ENCODE measurements around the gene SKAP1. TPM values are rescaled to one million over a fixed set of nuclear protein-coding genes. Genes with fewer than 3 reads are reported as not detected.
A peak's percentile ranks its signal among the peaks of the same experiment; 100 is the strongest.

The SKAP1 gene
- total and polyA plus RNA-seq, 4 donors = 1.4 to 4.9 (median 2.5) TPM

DNA sequence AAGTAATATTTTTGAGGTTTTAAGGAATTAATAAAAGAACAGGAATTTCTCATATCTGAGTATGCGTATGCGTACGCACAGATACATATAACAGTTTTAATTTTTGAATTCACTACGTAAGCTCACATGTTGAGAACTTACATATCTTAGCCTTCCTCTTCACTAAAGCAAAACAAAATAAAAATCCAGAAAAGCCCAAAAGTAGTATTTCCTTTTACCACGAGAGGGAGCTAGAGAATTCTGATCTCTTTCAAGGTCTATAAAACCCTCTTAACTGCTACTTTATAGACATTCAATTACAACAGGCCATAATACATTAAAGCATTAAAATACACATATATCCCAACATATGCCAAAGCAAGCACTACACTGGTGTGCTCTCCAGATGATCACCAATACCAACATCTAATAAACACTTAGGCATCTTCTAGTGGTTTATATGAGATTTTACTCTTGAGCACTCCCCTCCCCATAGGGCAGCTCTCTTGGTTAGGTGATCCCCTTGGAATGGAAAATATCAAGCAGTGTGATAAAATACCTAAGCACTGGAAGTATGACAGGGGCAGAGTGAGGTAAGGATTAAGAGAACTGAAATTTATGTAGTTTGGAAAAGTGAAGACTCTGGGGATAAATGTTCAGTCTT is 94.0 kb downstream of the SKAP1 start:
- ATAC-seq (ENCODE audit: insufficient read depth, low FRiP score) (no peak), DNase-seq (peak in 2 of 3 donors; percentile 90 to 93)
- TF ChIP-seq, protein P1, sequence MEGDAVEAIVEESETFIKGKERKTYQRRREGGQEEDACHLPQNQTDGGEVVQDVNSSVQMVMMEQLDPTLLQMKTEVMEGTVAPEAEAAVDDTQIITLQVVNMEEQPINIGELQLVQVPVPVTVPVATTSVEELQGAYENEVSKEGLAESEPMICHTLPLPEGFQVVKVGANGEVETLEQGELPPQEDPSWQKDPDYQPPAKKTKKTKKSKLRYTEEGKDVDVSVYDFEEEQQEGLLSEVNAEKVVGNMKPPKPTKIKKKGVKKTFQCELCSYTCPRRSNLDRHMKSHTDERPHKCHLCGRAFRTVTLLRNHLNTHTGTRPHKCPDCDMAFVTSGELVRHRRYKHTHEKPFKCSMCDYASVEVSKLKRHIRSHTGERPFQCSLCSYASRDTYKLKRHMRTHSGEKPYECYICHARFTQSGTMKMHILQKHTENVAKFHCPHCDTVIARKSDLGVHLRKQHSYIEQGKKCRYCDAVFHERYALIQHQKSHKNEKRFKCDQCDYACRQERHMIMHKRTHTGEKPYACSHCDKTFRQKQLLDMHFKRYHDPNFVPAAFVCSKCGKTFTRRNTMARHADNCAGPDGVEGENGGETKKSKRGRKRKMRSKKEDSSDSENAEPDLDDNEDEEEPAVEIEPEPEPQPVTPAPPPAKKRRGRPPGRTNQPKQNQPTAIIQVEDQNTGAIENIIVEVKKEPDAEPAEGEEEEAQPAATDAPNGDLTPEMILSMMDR (IDR thresholded peaks at IDR 0.05; ENCODE audit: control extremely low read depth, extremely low read depth) = peak; percentile 54
- H3K4me3 ChIP-seq = no peak overlapping the region
- H3K9me3 ChIP-seq (ENCODE audit: control insufficient read depth in 4 of 4, insufficient read depth in 3 of 4, low read length in 3 of 4) = no peaks in the 10 kb centered on the region
- no peak overlapping the region for H3K9ac ChIP-seq (ENCODE audit: insufficient read depth in 1 of 2, low read length in 2 of 2)
- WGBS, 2 donors = 11 to 14% methylated on average over 5 of the region's 5 CpGs
- H3K36me3 ChIP-seq (ENCODE audit: control insufficient read depth in 4 of 4, insufficient read depth in 4 of 4, low read length in 4 of 4) = no peaks in the 10 kb centered on the region
- no peak overlapping the region for H3K27ac ChIP-seq (ENCODE audit: low read depth in 1 of 2, low read length in 1 of 2)
- peaks cover 0 to 3% (median 0%) of the 10 kb centered on the region in 5 donors for H3K4me1 ChIP-seq (ENCODE audit: control insufficient read depth in 5 of 5, insufficient read depth in 5 of 5, low read length in 5 of 5)
- H3K27me3 ChIP-seq (ENCODE audit: control insufficient read depth in 3 of 3, insufficient read depth in 3 of 3, low read length in 2 of 3) = peaks cover 0 to 49% (median 8%) of the 10 kb centered on the region in 3 donors

DNA sequence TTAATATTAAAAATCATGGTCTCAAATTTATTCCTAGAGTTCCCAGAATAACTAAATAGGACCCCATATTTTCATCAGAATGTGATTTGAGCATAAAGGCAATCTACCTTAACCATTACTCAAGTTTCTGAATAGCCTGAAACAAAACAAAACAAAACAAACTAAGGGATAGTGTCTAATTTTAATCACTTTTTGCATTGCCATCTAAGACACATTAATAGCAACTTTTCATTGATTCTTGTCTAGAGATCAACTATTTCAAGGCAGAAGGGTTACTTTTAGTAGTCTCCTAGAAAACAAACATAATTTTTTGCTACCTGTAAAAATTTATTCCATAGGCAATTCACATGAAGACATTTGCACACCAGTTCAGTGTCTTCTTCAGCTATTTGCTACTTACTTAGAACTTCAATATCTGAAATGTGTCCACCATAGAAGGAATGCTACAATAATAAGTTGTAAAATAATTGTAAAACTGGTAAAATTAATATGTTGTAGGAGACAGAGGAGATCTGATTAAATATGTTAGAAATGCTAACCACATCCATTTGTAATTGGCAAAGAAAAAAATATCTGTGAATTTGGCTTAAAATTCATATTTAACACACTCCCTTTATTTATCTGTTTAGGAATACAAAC is 94.7 kb downstream of the SKAP1 start:
- peaks cover 0 to 3% (median 0%) of the 10 kb centered on the region in 5 donors for H3K4me1 ChIP-seq (ENCODE audit: control insufficient read depth in 5 of 5, insufficient read depth in 5 of 5, low read length in 5 of 5)
- TF ChIP-seq, protein P1 (IDR thresholded peaks at IDR 0.05; ENCODE audit: control extremely low read depth, extremely low read depth) = no peak
- ATAC-seq (ENCODE audit: insufficient read depth, low FRiP score) (no peak), DNase-seq (peak in 1 of 3 donors; percentile 35)
- no peak overlapping the region for H3K9ac ChIP-seq (ENCODE audit: insufficient read depth in 1 of 2, low read length in 2 of 2)
- H3K27me3 ChIP-seq (ENCODE audit: control insufficient read depth in 3 of 3, insufficient read depth in 3 of 3, low read length in 2 of 3) = peaks cover 0 to 53% (median 8%) of the 10 kb centered on the region in 3 donors
- H3K36me3 ChIP-seq (ENCODE audit: control insufficient read depth in 4 of 4, insufficient read depth in 4 of 4, low read length in 4 of 4) = no peaks in the 10 kb centered on the region
- no peak overlapping the region for H3K27ac ChIP-seq (ENCODE audit: low read depth in 1 of 2, low read length in 1 of 2)
- H3K9me3 ChIP-seq (ENCODE audit: control insufficient read depth in 4 of 4, insufficient read depth in 3 of 4, low read length in 3 of 4) = no peaks in the 10 kb centered on the region
- no peak overlapping the region for H3K4me3 ChIP-seq

- no peaks in the 10 kb centered on the region for H3K9me3 ChIP-seq (ENCODE audit: control insufficient read depth in 4 of 4, insufficient read depth in 3 of 4, low read length in 3 of 4)
- DNase-seq (no peak), ATAC-seq (ENCODE audit: insufficient read depth, low FRiP score) (no peak)
- 80 to 92% methylated on average over 1 of the region's 1 CpG for WGBS, 2 donors
- H3K36me3 ChIP-seq (ENCODE audit: control insufficient read depth in 4 of 4, insufficient read depth in 4 of 4, low read length in 4 of 4) = no peaks in the 10 kb centered on the region
- H3K4me3 ChIP-seq = no peak overlapping the region
- peaks cover 0 to 3% (median 0%) of the 10 kb centered on the region in 5 donors for H3K4me1 ChIP-seq (ENCODE audit: control insufficient read depth in 5 of 5, insufficient read depth in 5 of 5, low read length in 5 of 5)
- no peak overlapping the region for H3K27ac ChIP-seq (ENCODE audit: low read depth in 1 of 2, low read length in 1 of 2)
- TF ChIP-seq, protein P1 (IDR thresholded peaks at IDR 0.05; ENCODE audit: control extremely low read depth, extremely low read depth) = no peak
- peaks cover 0 to 58% (median 10%) of the 10 kb centered on the region in 3 donors for H3K27me3 ChIP-seq (ENCODE audit: control insufficient read depth in 3 of 3, insufficient read depth in 3 of 3, low read length in 2 of 3)
- no peak overlapping the region for H3K9ac ChIP-seq (ENCODE audit: insufficient read depth in 1 of 2, low read length in 2 of 2)
Observed at GRCh38 chr17:48333034-48333530, 96.9 kb downstream of the SKAP1 start.
